ENCODE data around the gene CRYBA4. TPM values are rescaled to one million over a fixed set of nuclear protein-coding genes. Genes with fewer than 3 reads are reported as not detected.

Gene CRYBA4
- total and polyA plus RNA-seq, 2 experiments from 2014 or later, result 1.5 TPM; not detected in 1

GRCh38 chr22:26672060-26672471, 50.3 kb downstream of the CRYBA4 start:
- Histone ChIP-seq H3F3A (replicated peaks; ENCODE audit: low read depth) (peaks cover 65% of the 10 kb centered on the region), H4K20me1 (replicated peaks; ENCODE audit: insufficient read depth) (peaks cover 2% of the 10 kb centered on the region; the same call in 1 of the 2 replicates), H3K4me1 (ENCODE audit: insufficient read depth) (peaks cover 31% of the 10 kb centered on the region), H3K4me2 (peak overlapping the region; percentile 69), H3K4me3 (peak overlapping the region; percentile 96), H3K36me3 (ENCODE audit: insufficient read depth) (0 out of 2 replicates have a peak, but pooled peaks cover 4% of the 10 kb centered on the region), H3K9me2 (ENCODE audit: insufficient read depth) (no peaks in the 10 kb centered on the region), H3K27ac (ENCODE audit: low read depth) (peak overlapping the region; percentile 90), H3K27me3 (ENCODE audit: insufficient read depth) (no peaks in the 10 kb centered on the region), H3K79me2 (replicated peaks; ENCODE audit: insufficient read depth) (peaks cover 13% of the 10 kb centered on the region; the same call in 1 of the 2 replicates), H2AFZ (no peak overlapping the region)
- Mint-ChIP-seq H3K27ac (peak overlapping the region; percentile 91), H3K27me3 (ENCODE audit: insufficient read depth, low read depth, poor library complexity) (peaks cover 29% of the 10 kb centered on the region), H3K4me1 (peaks cover 67% of the 10 kb centered on the region), H3K4me3 (peak overlapping the region; percentile 89), H3K36me3 (ENCODE audit: low read depth) (peaks cover 45% of the 10 kb centered on the region), H3K9me3 (no peaks in the 10 kb centered on the region; the same call in 2 of the 3 replicates)
- TF ChIP-seq EZH2 (IDR thresholded peaks at IDR 0.05; ENCODE audit: low read depth, unreplicated experiment), result no peak
- TF ChIP-seq STAT1 (IDR thresholded peaks at IDR 0.05; ENCODE audit: unreplicated experiment), result no peak
- TF ChIP-seq ZNF462 (CRISPR knock-in tag; IDR thresholded peaks at IDR 0.05), result no peak
- no peak for TF ChIP-seq ZNF331 (CRISPR knock-in tag; IDR thresholded peaks at IDR 0.05; ENCODE audit: low read depth)
- no peak for TF ChIP-seq JUNB (IDR thresholded peaks at IDR 0.05; ENCODE audit: unreplicated experiment)
- TF ChIP-seq REST (IDR thresholded peaks at IDR 0.05; ENCODE audit: unreplicated experiment), result no peak
- TF ChIP-seq ETS1 (IDR thresholded peaks at IDR 0.05), result no peak
- no peak for TF ChIP-seq NANOG (IDR thresholded peaks at IDR 0.05; ENCODE audit: borderline replicate concordance)
- DNase-seq (ENCODE audit: low spot score) (no peak), ATAC-seq (no peak; the same call in 1 of the 3 replicates)

All from GM23338 (cell line).